Measurements from ENCODE around the gene ARHGEF39. TPM values are rescaled to one million over a fixed set of nuclear protein-coding genes. Genes with fewer than 3 reads are reported as not detected.
A peak's percentile ranks its signal among the peaks of the same experiment; 100 is the strongest.

ARHGEF39 gene
- total and polyA plus RNA-seq, 4 experiments from 2014 or later: 1.0 to 1.1 TPM; not detected in 2

DNA sequence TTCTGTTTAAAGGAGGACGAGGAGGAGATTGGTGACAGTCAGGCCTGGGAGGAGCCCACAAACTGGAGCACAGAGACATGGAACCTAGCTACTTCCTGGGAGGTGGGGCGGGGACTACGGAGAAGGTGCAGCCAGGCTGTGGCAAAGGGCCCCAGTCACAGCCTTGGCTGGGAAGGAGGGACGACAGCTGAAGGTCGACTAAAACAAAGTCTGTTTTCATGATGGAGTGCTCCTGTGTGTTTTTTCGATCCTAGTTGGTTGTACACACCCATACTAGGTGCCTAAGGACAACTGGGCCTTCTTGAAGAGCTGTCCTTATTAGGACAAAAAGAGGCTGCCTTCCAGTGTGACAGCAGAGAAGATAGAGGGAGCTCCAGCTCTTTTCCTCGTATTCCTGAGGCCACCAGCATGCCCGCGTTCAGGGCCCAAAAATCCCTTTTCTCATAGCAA, 4.0 kb downstream of the ARHGEF39 start:
- POLR2A ChIA-PET (ENCODE audit: partially characterized antibody): interaction anchor here (0.7 to 12.3 kb wide), 10 partner anchors 10 to 221 kb away, joined by 3 to 420 read pairs (median 4); partner anchors contain the start of genes CD72, CREB3, SIT1 and TLN1
- DNase-seq: no peak
- H3K4me3 ChIP-seq (ENCODE audit: low read length in 2 of 2): no peak overlapping the region

DNA sequence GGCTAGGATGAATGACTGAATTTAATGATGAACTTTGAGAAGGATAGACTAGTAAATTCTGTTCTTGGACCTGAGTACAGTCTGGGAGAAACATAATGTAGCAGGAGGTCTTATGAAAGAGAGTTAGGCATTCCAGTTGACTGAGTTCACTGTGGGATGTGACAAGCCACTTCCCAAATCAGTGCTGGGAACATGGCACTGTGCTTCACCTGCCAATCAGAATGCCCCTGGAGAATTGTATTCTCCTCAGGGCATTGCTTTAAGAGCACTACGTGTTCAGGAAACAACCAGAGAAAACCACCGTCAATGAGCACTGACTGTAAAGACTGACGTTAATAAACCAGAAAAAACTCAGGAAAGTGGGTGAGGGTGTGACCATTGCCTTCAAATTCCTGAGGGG, 5.7 kb downstream of the ARHGEF39 start:
- POLR2A ChIA-PET (ENCODE audit: partially characterized antibody): interaction anchor here (0.8 to 12.3 kb wide), 12 partner anchors 12 to 546 kb away, joined by 3 to 420 read pairs (median 22); partner anchors contain the start of genes CD72, CREB3, GBA2 and HINT2

More for the DNA sequence above, 4.0 kb downstream of the ARHGEF39 start:
- CTCF ChIA-PET (ENCODE audit: partially characterized antibody): interaction anchor here (0.9 to 19.4 kb wide), 15 partner anchors 9 to 221 kb away, joined by 3 to 339 read pairs (median 6); partner anchors contain the start of genes CD72, CREB3, GBA2 and RGP1
- intact Hi-C loops (cut with micrococcal nuclease): no loop called here
- Mint-ChIP-seq H3K9me3 (peaks cover 0 to 9% (median 4%) of the 10 kb centered on the region in 8 donors), H3K27me3 (peaks cover 2 to 4% of the 10 kb centered on the region in 2 donors), H3K27ac (peak overlapping the region; percentile 87 to 100 (median 96)), H3K4me3 (peak overlapping the region in 7 of 8 donors; percentile 46 to 95 (median 92)), H3K4me1 (peaks cover 66 to 99% (median 82%) of the 10 kb centered on the region in 4 donors), H3K36me3 (peaks cover 21 to 40% of the 10 kb centered on the region in 2 donors)
- Histone ChIP-seq H3K9me3 (ENCODE audit: control insufficient read depth in 1 of 2, low read length in 2 of 2) (no peaks in the 10 kb centered on the region), H3K4me1 (ENCODE audit: insufficient read depth, low read length) (peaks cover 88% of the 10 kb centered on the region), H3K36me3 (ENCODE audit: insufficient read depth, low read length) (peaks cover 10% of the 10 kb centered on the region), H3K27me3 (ENCODE audit: insufficient read depth, low read length) (no peaks in the 10 kb centered on the region), H3K27ac (ENCODE audit: low read depth, low read length) (peak overlapping the region; percentile 96)

DNA sequence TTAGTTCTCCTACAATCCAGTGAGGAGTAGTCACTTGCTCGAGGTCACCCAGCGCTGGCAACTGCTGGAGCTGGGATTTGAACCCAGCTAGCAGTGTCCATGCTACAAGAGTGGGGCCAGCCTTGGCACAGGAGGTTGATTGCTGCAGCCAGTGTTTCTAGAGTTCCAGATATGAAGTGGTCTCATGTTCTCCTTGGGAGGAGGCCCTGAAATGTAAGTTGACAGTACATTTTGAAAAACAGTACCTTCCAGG, 6.1 kb downstream of the ARHGEF39 start:
- Mint-ChIP-seq H3K4me3 (peak overlapping the region; percentile 86 to 95 (median 92)), H3K9me3 (peaks cover 0 to 9% (median 4%) of the 10 kb centered on the region in 8 donors), H3K36me3 (peaks cover 21 to 40% of the 10 kb centered on the region in 2 donors), H3K27me3 (peaks cover 2 to 4% of the 10 kb centered on the region in 2 donors), H3K4me1 (peaks cover 61 to 91% (median 76%) of the 10 kb centered on the region in 4 donors), H3K27ac (peak overlapping the region; percentile 91 to 100 (median 96))
- POLR2A ChIA-PET (ENCODE audit: partially characterized antibody): interaction anchor here (0.8 to 12.3 kb wide), 15 partner anchors 12 to 545 kb away, joined by 3 to 420 read pairs (median 14); partner anchors contain the start of genes CD72, CREB3, FAM221B and GBA2
- no peak for DNase-seq
- no peaks in the 10 kb centered on the region for H3K9me3 ChIP-seq (ENCODE audit: control insufficient read depth in 1 of 2, low read length in 2 of 2)
- CTCF ChIA-PET (ENCODE audit: partially characterized antibody): interaction anchor here (0.9 to 19.4 kb wide), 18 partner anchors 9 to 287 kb away, joined by 3 to 339 read pairs (median 10); partner anchors contain the start of genes CD72, CREB3, GBA2 and RGP1
- peak overlapping the region; percentile 42 to 90 for H3K4me3 ChIP-seq (ENCODE audit: low read length in 2 of 2)
- peaks cover 10% of the 10 kb centered on the region for H3K36me3 ChIP-seq (ENCODE audit: insufficient read depth, low read length)
- peaks cover 76% of the 10 kb centered on the region for H3K4me1 ChIP-seq (ENCODE audit: insufficient read depth, low read length)
- peak overlapping the region; percentile 96 for H3K27ac ChIP-seq (ENCODE audit: low read depth, low read length)
- intact Hi-C loops (cut with micrococcal nuclease): loop anchor here (1.0 to 5.0 kb wide), 8 partner anchors 37 to 672 kb away; partner anchors contain the start of genes CREB3, DNAJB5, GBA2 and RGP1
- H3K27me3 ChIP-seq (ENCODE audit: insufficient read depth, low read length): no peaks in the 10 kb centered on the region

More for the DNA sequence above, 5.7 kb downstream of the ARHGEF39 start:
- H3K27me3 ChIP-seq (ENCODE audit: insufficient read depth, low read length): no peaks in the 10 kb centered on the region
- intact Hi-C loops (cut with micrococcal nuclease): loop anchor here (5.0 kb wide), 2 partner anchors 547 to 672 kb away; partner anchors contain the start of gene DNAJB5
- peak overlapping the region; percentile 96 for H3K27ac ChIP-seq (ENCODE audit: low read depth, low read length)
- H3K27me3 Mint-ChIP-seq: peaks cover 2 to 4% of the 10 kb centered on the region in 2 donors
- no peak for DNase-seq
- H3K4me3 Mint-ChIP-seq: peak overlapping the region; percentile 86 to 95 (median 92)
- H3K4me1 ChIP-seq (ENCODE audit: insufficient read depth, low read length): peaks cover 79% of the 10 kb centered on the region
- H3K27ac Mint-ChIP-seq: peak overlapping the region; percentile 91 to 100 (median 96)
- peaks cover 0 to 9% (median 4%) of the 10 kb centered on the region in 8 donors for H3K9me3 Mint-ChIP-seq
- peaks cover 10% of the 10 kb centered on the region for H3K36me3 ChIP-seq (ENCODE audit: insufficient read depth, low read length)
- H3K4me3 ChIP-seq (ENCODE audit: low read length in 2 of 2): peak overlapping the region; percentile 42 to 90
- H3K36me3 Mint-ChIP-seq: peaks cover 21 to 40% of the 10 kb centered on the region in 2 donors
- CTCF ChIA-PET (ENCODE audit: partially characterized antibody): interaction anchor here (0.9 to 19.4 kb wide), 15 partner anchors 8 to 286 kb away, joined by 3 to 339 read pairs (median 11); partner anchors contain the start of genes CD72, CREB3, SIT1 and TESK1
- peaks cover 64 to 94% (median 78%) of the 10 kb centered on the region in 4 donors for H3K4me1 Mint-ChIP-seq
- H3K9me3 ChIP-seq (ENCODE audit: control insufficient read depth in 1 of 2, low read length in 2 of 2): no peaks in the 10 kb centered on the region

DNA sequence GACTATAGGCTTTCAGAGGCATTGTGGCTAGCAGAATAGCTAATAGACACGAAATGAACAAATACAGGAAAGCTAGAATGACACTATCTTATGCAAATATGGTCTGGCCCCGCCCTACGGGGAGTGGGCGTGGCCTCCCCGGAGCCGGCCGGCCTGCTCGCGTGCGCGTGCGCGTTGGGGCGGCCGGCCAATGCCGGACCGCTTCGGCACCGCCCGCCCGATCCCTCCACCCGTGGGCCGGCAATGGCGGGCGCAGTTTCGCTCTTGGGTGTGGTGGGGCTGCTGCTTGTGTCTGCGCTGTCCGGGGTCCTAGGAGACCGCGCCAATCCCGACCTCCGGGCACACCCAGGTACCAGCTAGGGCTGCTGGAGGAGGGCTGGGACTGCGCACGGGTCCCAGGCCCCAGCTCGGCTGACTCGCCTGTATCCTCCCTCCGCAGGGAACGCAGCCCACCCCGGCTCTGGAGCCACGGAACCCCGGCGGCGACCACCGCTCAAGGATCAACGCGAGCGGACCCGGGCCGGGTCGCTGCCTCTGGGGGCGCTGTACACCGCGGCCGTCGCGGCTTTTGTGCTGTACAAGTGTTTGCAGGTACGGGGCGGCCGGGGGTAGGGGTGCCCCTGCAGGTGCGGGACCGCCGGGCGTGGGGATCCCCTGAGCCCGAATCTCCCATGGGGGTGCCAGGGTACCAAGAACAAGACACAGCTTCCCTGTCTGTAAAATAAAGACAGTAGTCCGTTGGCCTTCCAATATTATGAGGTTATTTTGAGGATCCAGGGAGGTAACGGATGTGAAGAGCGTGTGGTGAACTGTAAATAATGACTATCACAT, 6.6 kb downstream of the ARHGEF39 start, which contains the start of gene CCDC107:
TSS of gene CCDC107 (plus strand) at position 156 of the 831 bp plus-strand sequence. CDS start at position 244, 88 bp downstream.
- Mint-ChIP-seq H3K27ac (peak within 1 kb of the TSS; percentile 95 to 100 (median 99)), H3K36me3 (peaks cover 21 to 40% of the 10 kb centered on the region in 2 donors), H3K4me1 (peaks cover 60 to 85% (median 72%) of the 10 kb centered on the region in 4 donors), H3K4me3 (peak within 1 kb of the TSS; percentile 86 to 95 (median 92)), H3K9me3 (peaks cover 0 to 9% (median 4%) of the 10 kb centered on the region in 8 donors), H3K27me3 (peaks cover 2 to 4% of the 10 kb centered on the region in 2 donors)
- H3K9me3 ChIP-seq (ENCODE audit: control insufficient read depth in 1 of 2, low read length in 2 of 2): no peaks in the 10 kb centered on the region
- ChIA-PET POLR2A (ENCODE audit: partially characterized antibody) (interaction anchor here (0.8 to 12.3 kb wide), 19 partner anchors 8 to 1038 kb away, joined by 3 to 420 read pairs (median 9); partner anchors contain the start of genes CD72, CREB3, DCTN3 and FAM221B), CTCF (ENCODE audit: partially characterized antibody) (interaction anchor here (0.7 to 19.4 kb wide), 30 partner anchors 7 to 1835 kb away, joined by 3 to 339 read pairs (median 6); partner anchors contain the start of genes ARHGEF39, CD72, CREB3 and GBA2)
- peak within 1 kb of the TSS; percentile 67 to 90 for H3K4me3 ChIP-seq (ENCODE audit: low read length in 2 of 2)
- peak; percentile 86 to 92 (median 88) for DNase-seq
- intact Hi-C loops (cut with micrococcal nuclease): loop anchor here (1.0 to 5.0 kb wide), 8 partner anchors 38 to 671 kb away; partner anchors contain the start of genes CREB3, DNAJB5, GBA2 and RGP1
- H3K27ac ChIP-seq (ENCODE audit: low read depth, low read length): peak within 1 kb of the TSS; percentile 96
- peaks cover 10% of the 10 kb centered on the region for H3K36me3 ChIP-seq (ENCODE audit: insufficient read depth, low read length)
- H3K4me1 ChIP-seq (ENCODE audit: insufficient read depth, low read length): peaks cover 71% of the 10 kb centered on the region
- no peaks in the 10 kb centered on the region for H3K27me3 ChIP-seq (ENCODE audit: insufficient read depth, low read length)

DNA sequence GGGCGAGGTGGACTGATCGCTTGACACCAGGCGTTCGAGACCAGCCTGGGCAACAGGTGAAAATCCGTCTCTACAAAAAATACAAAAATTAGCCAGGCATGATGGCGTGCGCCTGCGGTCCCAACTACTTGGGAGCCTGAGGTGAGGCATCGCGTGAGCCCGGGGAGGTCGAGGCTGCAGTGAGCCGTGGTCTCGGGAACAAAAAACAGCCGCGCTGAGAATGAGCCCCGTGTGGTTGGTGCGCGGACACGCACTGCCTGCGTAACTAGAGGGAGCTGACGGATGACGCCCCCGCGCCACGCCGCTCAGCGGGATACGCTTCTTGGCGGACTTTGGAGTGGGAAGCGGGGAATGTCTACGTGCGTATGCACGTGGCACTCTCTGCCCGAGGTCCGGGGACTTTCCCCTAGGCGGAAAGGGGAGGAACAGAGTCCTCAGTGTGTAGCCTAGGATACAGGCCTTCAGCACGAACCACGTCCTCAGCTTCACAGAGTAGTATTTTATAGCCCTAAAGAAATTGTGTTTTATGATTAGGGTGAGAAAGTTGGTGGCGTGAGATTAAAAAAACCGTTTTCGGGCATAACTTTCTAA, 7.4 kb downstream of the ARHGEF39 start, which contains the start of gene RMRP:
TSS of gene RMRP (minus strand) at position 474 of the 591 bp plus-strand sequence.
- CTCF ChIA-PET (ENCODE audit: partially characterized antibody): interaction anchor here (0.7 to 19.4 kb wide), 28 partner anchors 8 to 1835 kb away, joined by 3 to 339 read pairs (median 6); partner anchors contain the start of genes ARHGEF39, CD72, CREB3 and GBA2
- peaks cover 64% of the 10 kb centered on the region for H3K4me1 ChIP-seq (ENCODE audit: insufficient read depth, low read length)

More for the DNA sequence above, 7.4 kb downstream of the ARHGEF39 start, which contains the start of gene RMRP:
- peaks cover 21 to 40% of the 10 kb centered on the region in 2 donors for H3K36me3 Mint-ChIP-seq
- no peaks in the 10 kb centered on the region for H3K27me3 ChIP-seq (ENCODE audit: insufficient read depth, low read length)
- peaks cover 52 to 78% (median 64%) of the 10 kb centered on the region in 4 donors for H3K4me1 Mint-ChIP-seq
- peak within 1 kb of the TSS; percentile 95 to 100 (median 99) for H3K27ac Mint-ChIP-seq
- peaks cover 2 to 4% of the 10 kb centered on the region in 2 donors for H3K27me3 Mint-ChIP-seq
- H3K9me3 Mint-ChIP-seq: peaks cover 0 to 8% (median 4%) of the 10 kb centered on the region in 8 donors
- H3K9me3 ChIP-seq (ENCODE audit: control insufficient read depth in 1 of 2, low read length in 2 of 2): no peaks in the 10 kb centered on the region
- peak within 1 kb of the TSS; percentile 96 for H3K27ac ChIP-seq (ENCODE audit: low read depth, low read length)
- peak; percentile 91 to 96 (median 93) for DNase-seq
- intact Hi-C loops (cut with micrococcal nuclease): loop anchor here (1.0 to 5.0 kb wide), 10 partner anchors 11 to 670 kb away; partner anchors contain the start of genes CREB3, DNAJB5, GBA2 and HINT2
- peak within 1 kb of the TSS; percentile 67 to 90 for H3K4me3 ChIP-seq (ENCODE audit: low read length in 2 of 2)
- POLR2A ChIA-PET (ENCODE audit: partially characterized antibody): interaction anchor here (0.9 to 12.3 kb wide), 18 partner anchors 9 to 1037 kb away, joined by 3 to 420 read pairs (median 11); partner anchors contain the start of genes CD72, CREB3, DCTN3 and FAM221B
- H3K36me3 ChIP-seq (ENCODE audit: insufficient read depth, low read length): peaks cover 10% of the 10 kb centered on the region
- H3K4me3 Mint-ChIP-seq: peak within 1 kb of the TSS; percentile 86 to 95 (median 92)

Measured in CD4-positive, alpha-beta memory T cell (primary cell).